ENCODE data around the gene EVA1B. TPM values are rescaled to one million over a fixed set of nuclear protein-coding genes. Genes with fewer than 3 reads are reported as not detected.

Gene EVA1B
- total RNA-seq, 1 donor from 2014 or later, result 4.8 TPM

GRCh38 chr1:36285443-36286101 lies 37.9 kb downstream of the EVA1B start:
- peak; percentile 97 for ATAC-seq
- no peak for DNase-seq (ENCODE audit: low spot score)

DNA sequence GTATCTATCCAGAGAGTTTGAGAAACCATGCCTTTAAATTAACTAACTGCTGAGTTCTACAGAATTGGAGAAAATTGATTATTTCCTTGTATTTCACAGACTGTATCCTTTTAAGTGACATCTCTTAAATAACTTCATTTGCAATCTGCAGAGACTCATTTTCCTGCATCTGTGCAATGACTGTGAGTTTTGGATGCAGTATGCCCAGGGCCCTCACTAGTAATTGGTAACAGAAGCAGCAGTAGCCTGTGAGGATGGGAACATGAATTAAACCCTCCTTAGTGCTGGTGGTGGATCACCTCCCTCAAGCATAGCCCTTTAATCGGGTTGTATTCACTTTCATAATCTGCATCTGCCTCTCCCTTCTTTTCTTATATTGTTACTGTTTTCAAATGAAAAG lies 38.9 kb downstream of the EVA1B start:
- DNase-seq (ENCODE audit: low spot score) (no peak), ATAC-seq (no peak)

GRCh38 chr1:36284061-36284460 lies 39.4 kb downstream of the EVA1B start:
- no peak for ATAC-seq

GRCh38 chr1:36279789-36280296 lies 43.6 kb downstream of the EVA1B start:
- no peak for DNase-seq (ENCODE audit: low spot score)
- ATAC-seq, result no peak

More at GRCh38 chr1:36284061-36284460, 39.4 kb downstream of the EVA1B start:
- no peak for DNase-seq (ENCODE audit: low spot score)

- peak; percentile 84 for ATAC-seq
Measured at GRCh38 chr1:36279110-36279788, 44.2 kb downstream of the EVA1B start.

GRCh38 chr1:36276688-36277087 lies 46.8 kb downstream of the EVA1B start:
- ATAC-seq (no peak), DNase-seq (ENCODE audit: low spot score) (no peak)

More at GRCh38 chr1:36279110-36279788, 44.2 kb downstream of the EVA1B start:
- no peak for DNase-seq (ENCODE audit: low spot score)

- no peak for DNase-seq (ENCODE audit: low spot score)
- ATAC-seq, result no peak
Measured at GRCh38 chr1:36274201-36274600, 49.2 kb downstream of the EVA1B start.

GRCh38 chr1:36273024-36273423 lies 50.4 kb downstream of the EVA1B start:
- no peak for DNase-seq (ENCODE audit: low spot score)
- ATAC-seq, result no peak

Other genes starting within 250 kb of the EVA1B start
- gene TEKT2, start 239.6 kb downstream of the EVA1B start, total RNA-seq, result not detected
- 9.0 TPM for gene ADPRS, start 234.8 kb downstream of the EVA1B start, total RNA-seq
- 0.50 TPM for gene COL8A2, start 198.4 kb downstream of the EVA1B start, total RNA-seq
- gene TRAPPC3, start 174.2 kb downstream of the EVA1B start, total RNA-seq, result 24.8 TPM
- 13.3 TPM for gene MAP7D1, start 167.5 kb downstream of the EVA1B start, total RNA-seq
- gene THRAP3, start 99.2 kb downstream of the EVA1B start, total RNA-seq, result 34.8 TPM
- 1.5 TPM for gene SH3D21, start 17.3 kb downstream of the EVA1B start, total RNA-seq
- 31.6 TPM for gene STK40, start 62.3 kb upstream of the EVA1B start, total RNA-seq
- 20.9 TPM for gene LSM10, start 74.3 kb upstream of the EVA1B start, total RNA-seq
- 1.2 TPM for gene OSCP1, start 126.8 kb upstream of the EVA1B start, total RNA-seq
- 50.0 TPM for gene MRPS15, start 140.7 kb upstream of the EVA1B start, total RNA-seq
- gene CSF3R, start 159.3 kb upstream of the EVA1B start, total RNA-seq, result 4.3 TPM

Data from left lobe of liver (tissue), 2 donors.